A549 (cell line): ENCODE results near the gene AQP5. TPM values are rescaled to one million over a fixed set of nuclear protein-coding genes. Genes with fewer than 3 reads are reported as not detected.

Experiments used
- ATAC-seq, 2 experiments: fragments of 200-7000 bp in 1 of 2; fragments of >200 bp in 1 of 2; cut with Nextera tagmentation in 1 of 2; cut with Tn5 transposase in 1 of 2; 3 replicates each; pipeline versions ENCODE4 v1.8.0 to v1.9.1; 2018 to 2020; ENCODE audit warnings: mild to moderate bottlenecking in 1 of 2, moderate library complexity in 1 of 2
- CTCF ChIA-PET: fragments of 300-600 bp; sonication (Branson Sonifier 250); formaldehyde crosslinking; extraction: SDS; loops from one replicate; lab custom pipeline; 2021; ENCODE audit warnings: antibody characterized with exemption, inconsistent platforms; lab: Yijun Ruan, JAX
- POLR2A ChIA-PET: fragments of 350-600 bp; formaldehyde crosslinking; extraction: SDS; loops from one replicate; lab custom pipeline; 2021; ENCODE audit warnings: antibody characterized with exemption, inconsistent platforms; lab: Yijun Ruan, JAX
- DNase-seq, 2 experiments: peaks; one replicate each; pipeline versions ENCODE4 v3.0.0 to v3.0.0-alpha.2; 2011 to 2016; ENCODE audit warnings: low read depth in 1 of 2, low spot score in 1 of 2
- FAIRE-seq: peaks from 2 replicates; lab custom pipeline; 2011; peaks lifted over from hg19 to GRCh38; lab: Jason Lieb, UNC
- H3K27ac ChIP-seq, 2 experiments: fragments of >200 bp; sonication (Bioruptor Twin); formaldehyde crosslinking; 3 replicates each; pipeline ENCODE4 v1.5.1; 2016 to 2017
- H3K4me1 ChIP-seq: fragments of >200 bp; sonication (Bioruptor Twin); formaldehyde crosslinking; 3 replicates; pipeline ENCODE4 v1.6.1; 2016
- H3K4me2 ChIP-seq: fragments of >200 bp; sonication (Bioruptor Twin); formaldehyde crosslinking; 3 replicates; pipeline ENCODE4 v1.6.1; 2016
- H3K4me3 ChIP-seq: fragments of >200 bp; sonication (Bioruptor Twin); formaldehyde crosslinking; 3 replicates; pipeline ENCODE4 v1.5.1; 2016
- H3K9me3 ChIP-seq: fragments of >200 bp; sonication (Bioruptor Twin); formaldehyde crosslinking; 3 replicates; pipeline ENCODE4 v1.6.1; 2016
- EHF ChIP-seq: fragments of 250-450 bp; sonication (Bioruptor Pico); IDR thresholded peaks from 2 replicates; pipeline ENCODE4 v1.5.0; 2020; ENCODE audit warnings: mild to moderate bottlenecking
- FOSB ChIP-seq: fragments of 250-450 bp; sonication (Bioruptor Pico); IDR thresholded peaks from 2 replicates; pipeline ENCODE4 v1.5.0; 2020; ENCODE audit warnings: mild to moderate bottlenecking, moderate library complexity
- FOSL2 ChIP-seq, 2 experiments: fragments of 450-650 bp in 1 of 2; fragments of >200 bp in 1 of 2; sonication (Bioruptor Twin) in 1 of 2; formaldehyde crosslinking; IDR thresholded peaks; 2 replicates each; pipeline versions ENCODE4 v1.5.0 to v1.6.1; 2016 to 2020; ENCODE audit warnings: mild to moderate bottlenecking in 1 of 2, moderate library complexity in 1 of 2
- GATA3 ChIP-seq: IDR thresholded peaks from 2 replicates; pipeline ENCODE4 v1.6.1; 2012; ENCODE audit warnings: borderline replicate concordance
- KDM1A ChIP-seq: fragments of 200-600 bp; sonication (generic); IDR thresholded peaks from 2 replicates; pipeline ENCODE4 v1.6.1; 2016; ENCODE audit warnings: low read depth, mild to moderate bottlenecking
- KDM5A ChIP-seq: fragments of 200-600 bp; sonication (generic); IDR thresholded peaks from 2 replicates; pipeline ENCODE4 v1.6.1; 2016; ENCODE audit warnings: antibody characterized with exemption, mild to moderate bottlenecking
- NPAS2 ChIP-seq: fragments of 250-450 bp; sonication (Bioruptor Pico); IDR thresholded peaks from 2 replicates; pipeline ENCODE4 v1.8.0; 2022; ENCODE audit warnings: mild to moderate bottlenecking, moderate library complexity, borderline replicate concordance
- PHF8 ChIP-seq: fragments of 200-600 bp; sonication (generic); IDR thresholded peaks from 2 replicates; pipeline ENCODE4 v1.6.1; 2016; ENCODE audit warnings: low read depth, mild to moderate bottlenecking, antibody characterized with exemption, moderate library complexity, borderline replicate concordance
- POLR2AphosphoS2 ChIP-seq: conservative IDR thresholded peaks from 2 replicates; pipeline ENCODE4 v1.6.1; 2012; ENCODE audit warnings: low read length, improper control_type of control experiment, inconsistent platforms
- SREBF2 ChIP-seq: fragments of 450-650 bp; IDR thresholded peaks from 2 replicates; pipeline ENCODE4 v1.6.1; 2014; ENCODE audit warnings: mild to moderate bottlenecking, moderate library complexity
- TFCP2L1 ChIP-seq: fragments of 250-450 bp; sonication (Bioruptor Pico); IDR thresholded peaks from 2 replicates; pipeline ENCODE4 v1.5.0; 2021; ENCODE audit warnings: mild to moderate bottlenecking
- ZC3H11A ChIP-seq: fragments of 450-650 bp; IDR thresholded peaks from 2 replicates; pipeline ENCODE4 v1.6.1; 2014; ENCODE audit warnings: antibody characterized with exemption, mild to moderate bottlenecking
- WGBS: methylation state at CpG from one replicate; pipeline ENCODE4 v1.1.6; 2017; ENCODE audit errors: missing lambda C conversion rate; 5-methylcytosine and 5-hydroxymethylcytosine counted together
- polyA plus RNA-seq, 4 experiments: library from polyadenylated mRNA; depleted of rRNA in 3 of 4; stranded (reverse); fragments of >200 nt; fragmentation: RNase III in 1 of 4; extraction: RNeasy Plus Mini Kit Qiagen cat#74134 plus additional on column Dnase treatment in 1 of 4; gene quantifications; 2 replicates in 3 of 4; 3 replicates in 1 of 4; pipeline ENCODE4 v1.2.3, GENCODE V29; 2011 to 2017
- TF ChIP-seq, protein P1 (sequence below): fragments of 200-600 bp; sonication (generic); IDR thresholded peaks from 2 replicates; pipeline ENCODE4 v1.6.1; 2016; ENCODE audit warnings: antibody characterized with exemption, mild to moderate bottlenecking, moderate library complexity
- TF ChIP-seq, protein P2 (sequence below): IDR thresholded peaks from 2 replicates; pipeline ENCODE4 v1.6.1; 2012
- TF ChIP-seq, protein P3 (sequence below): fragments of >200 bp; sonication (Bioruptor Twin); formaldehyde crosslinking; IDR thresholded peaks from 3 replicates; pipeline ENCODE4 v1.6.1; 2016
- TF ChIP-seq, protein P4 (sequence below): fragments of 450-650 bp; IDR thresholded peaks from 2 replicates; pipeline ENCODE4 v1.6.1; 2014; ENCODE audit warnings: antibody characterized with exemption

Gene AQP5
- polyA plus RNA-seq, 2 of the 4 experiments (the other 2 are of a cell fraction), result not detected

DNA sequence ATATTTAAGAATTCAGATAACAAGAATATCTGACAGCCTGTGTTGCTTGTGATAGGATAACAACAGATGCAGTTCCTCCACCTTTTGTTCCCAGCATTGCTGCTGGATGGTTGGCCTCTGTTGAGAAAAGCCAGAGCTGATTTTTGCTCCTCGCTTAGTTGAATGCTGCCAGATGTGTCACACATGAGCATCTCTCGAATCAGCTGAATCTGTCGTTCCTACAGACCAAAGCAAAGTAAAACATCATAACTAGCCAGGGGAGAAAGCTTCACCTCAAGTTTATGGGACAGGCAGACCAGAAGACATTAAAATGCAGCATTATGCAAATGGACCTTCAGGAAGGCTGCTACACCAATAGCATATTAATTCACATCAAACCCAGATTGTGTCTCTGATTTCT, 43.5 kb downstream of the AQP5 start:
- H3K4me1 ChIP-seq, result no peaks in the 10 kb centered on the region
- TF ChIP-seq SREBF2 (no peak), TFCP2L1 (CRISPR knock-in tag) (no peak), POLR2AphosphoS2 (no peak), NPAS2 (no peak), PHF8 (no peak), EHF (no peak), FOSL2 (IDR thresholded peaks at IDR 0.05) (no peak), FOSL2 (CRISPR knock-in tag; IDR thresholded peaks at IDR 0.05) (no peak), GATA3 (no peak), KDM5A (no peak), ZC3H11A (no peak)
- TF ChIP-seq, protein P1, sequence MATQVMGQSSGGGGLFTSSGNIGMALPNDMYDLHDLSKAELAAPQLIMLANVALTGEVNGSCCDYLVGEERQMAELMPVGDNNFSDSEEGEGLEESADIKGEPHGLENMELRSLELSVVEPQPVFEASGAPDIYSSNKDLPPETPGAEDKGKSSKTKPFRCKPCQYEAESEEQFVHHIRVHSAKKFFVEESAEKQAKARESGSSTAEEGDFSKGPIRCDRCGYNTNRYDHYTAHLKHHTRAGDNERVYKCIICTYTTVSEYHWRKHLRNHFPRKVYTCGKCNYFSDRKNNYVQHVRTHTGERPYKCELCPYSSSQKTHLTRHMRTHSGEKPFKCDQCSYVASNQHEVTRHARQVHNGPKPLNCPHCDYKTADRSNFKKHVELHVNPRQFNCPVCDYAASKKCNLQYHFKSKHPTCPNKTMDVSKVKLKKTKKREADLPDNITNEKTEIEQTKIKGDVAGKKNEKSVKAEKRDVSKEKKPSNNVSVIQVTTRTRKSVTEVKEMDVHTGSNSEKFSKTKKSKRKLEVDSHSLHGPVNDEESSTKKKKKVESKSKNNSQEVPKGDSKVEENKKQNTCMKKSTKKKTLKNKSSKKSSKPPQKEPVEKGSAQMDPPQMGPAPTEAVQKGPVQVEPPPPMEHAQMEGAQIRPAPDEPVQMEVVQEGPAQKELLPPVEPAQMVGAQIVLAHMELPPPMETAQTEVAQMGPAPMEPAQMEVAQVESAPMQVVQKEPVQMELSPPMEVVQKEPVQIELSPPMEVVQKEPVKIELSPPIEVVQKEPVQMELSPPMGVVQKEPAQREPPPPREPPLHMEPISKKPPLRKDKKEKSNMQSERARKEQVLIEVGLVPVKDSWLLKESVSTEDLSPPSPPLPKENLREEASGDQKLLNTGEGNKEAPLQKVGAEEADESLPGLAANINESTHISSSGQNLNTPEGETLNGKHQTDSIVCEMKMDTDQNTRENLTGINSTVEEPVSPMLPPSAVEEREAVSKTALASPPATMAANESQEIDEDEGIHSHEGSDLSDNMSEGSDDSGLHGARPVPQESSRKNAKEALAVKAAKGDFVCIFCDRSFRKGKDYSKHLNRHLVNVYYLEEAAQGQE, result no peak
- TF ChIP-seq, protein P2, sequence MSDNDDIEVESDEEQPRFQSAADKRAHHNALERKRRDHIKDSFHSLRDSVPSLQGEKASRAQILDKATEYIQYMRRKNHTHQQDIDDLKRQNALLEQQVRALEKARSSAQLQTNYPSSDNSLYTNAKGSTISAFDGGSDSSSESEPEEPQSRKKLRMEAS, result no peak
- TF ChIP-seq, protein P3, sequence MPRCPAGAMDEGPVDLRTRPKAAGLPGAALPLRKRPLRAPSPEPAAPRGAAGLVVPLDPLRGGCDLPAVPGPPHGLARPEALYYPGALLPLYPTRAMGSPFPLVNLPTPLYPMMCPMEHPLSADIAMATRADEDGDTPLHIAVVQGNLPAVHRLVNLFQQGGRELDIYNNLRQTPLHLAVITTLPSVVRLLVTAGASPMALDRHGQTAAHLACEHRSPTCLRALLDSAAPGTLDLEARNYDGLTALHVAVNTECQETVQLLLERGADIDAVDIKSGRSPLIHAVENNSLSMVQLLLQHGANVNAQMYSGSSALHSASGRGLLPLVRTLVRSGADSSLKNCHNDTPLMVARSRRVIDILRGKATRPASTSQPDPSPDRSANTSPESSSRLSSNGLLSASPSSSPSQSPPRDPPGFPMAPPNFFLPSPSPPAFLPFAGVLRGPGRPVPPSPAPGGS, result no peak
- TF ChIP-seq, protein P4, sequence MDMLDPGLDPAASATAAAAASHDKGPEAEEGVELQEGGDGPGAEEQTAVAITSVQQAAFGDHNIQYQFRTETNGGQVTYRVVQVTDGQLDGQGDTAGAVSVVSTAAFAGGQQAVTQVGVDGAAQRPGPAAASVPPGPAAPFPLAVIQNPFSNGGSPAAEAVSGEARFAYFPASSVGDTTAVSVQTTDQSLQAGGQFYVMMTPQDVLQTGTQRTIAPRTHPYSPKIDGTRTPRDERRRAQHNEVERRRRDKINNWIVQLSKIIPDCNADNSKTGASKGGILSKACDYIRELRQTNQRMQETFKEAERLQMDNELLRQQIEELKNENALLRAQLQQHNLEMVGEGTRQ, result no peak
- ATAC-seq (no peak), FAIRE-seq (no peak), DNase-seq (no peak)
- ChIA-PET CTCF (interaction anchor here (0.6 to 7.3 kb wide), 5 partner anchors 23 to 66 kb away, joined by 3 to 63 read pairs (median 12); no protein-coding TSS in a partner anchor), POLR2A (no interaction called here)
- H3K9me3 ChIP-seq, result no peaks in the 10 kb centered on the region
- no peak overlapping the region for H3K4me2 ChIP-seq
- H3K27ac ChIP-seq, result no peak overlapping the region
- WGBS, result 88% methylated on average over 3 of the region's 3 CpGs
- H3K4me3 ChIP-seq, result no peak overlapping the region

DNA sequence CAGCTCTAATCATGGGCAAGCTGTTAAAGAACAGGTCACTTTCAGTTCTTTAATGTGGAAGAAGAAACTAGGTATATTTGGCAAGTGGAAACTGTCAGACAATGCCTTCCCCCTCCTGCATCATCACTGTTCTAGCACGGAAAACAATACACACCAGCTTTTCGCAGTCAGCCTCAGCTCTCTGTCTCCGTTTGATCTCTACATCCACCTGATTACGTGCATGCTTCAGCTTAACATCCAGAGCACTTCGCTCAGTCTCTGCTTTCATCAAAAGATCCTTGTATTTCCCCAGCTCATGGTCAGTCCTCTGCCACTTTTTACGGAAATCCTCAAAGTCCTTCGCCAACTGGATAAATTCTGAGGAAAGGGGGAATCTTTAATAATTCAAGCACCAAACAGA, 44.6 kb downstream of the AQP5 start:
- H3K4me2 ChIP-seq, result no peak overlapping the region
- H3K27ac ChIP-seq, result no peak overlapping the region
- no peak for FAIRE-seq
- TF ChIP-seq, protein P2, result no peak
- no peak for TF ChIP-seq FOSB
- TF ChIP-seq EHF, result no peak
- TF ChIP-seq KDM1A, result no peak
- no peaks in the 10 kb centered on the region for H3K4me1 ChIP-seq
- ChIA-PET CTCF (interaction anchor here (1.0 to 7.3 kb wide), 6 partner anchors 33 to 139 kb away, joined by 3 to 63 read pairs (median 8); no protein-coding TSS in a partner anchor), POLR2A (no interaction called here)
- 93% methylated on average over 7 of the region's 7 CpGs for WGBS
- no peak for ATAC-seq
- H3K9me3 ChIP-seq, result no peaks in the 10 kb centered on the region
- DNase-seq, result no peak
- no peak overlapping the region for H3K4me3 ChIP-seq
